ENCODE results near the gene GBP2.
A peak's percentile ranks its signal among the peaks of the same experiment; 100 is the strongest.

GBP2 gene

DNA sequence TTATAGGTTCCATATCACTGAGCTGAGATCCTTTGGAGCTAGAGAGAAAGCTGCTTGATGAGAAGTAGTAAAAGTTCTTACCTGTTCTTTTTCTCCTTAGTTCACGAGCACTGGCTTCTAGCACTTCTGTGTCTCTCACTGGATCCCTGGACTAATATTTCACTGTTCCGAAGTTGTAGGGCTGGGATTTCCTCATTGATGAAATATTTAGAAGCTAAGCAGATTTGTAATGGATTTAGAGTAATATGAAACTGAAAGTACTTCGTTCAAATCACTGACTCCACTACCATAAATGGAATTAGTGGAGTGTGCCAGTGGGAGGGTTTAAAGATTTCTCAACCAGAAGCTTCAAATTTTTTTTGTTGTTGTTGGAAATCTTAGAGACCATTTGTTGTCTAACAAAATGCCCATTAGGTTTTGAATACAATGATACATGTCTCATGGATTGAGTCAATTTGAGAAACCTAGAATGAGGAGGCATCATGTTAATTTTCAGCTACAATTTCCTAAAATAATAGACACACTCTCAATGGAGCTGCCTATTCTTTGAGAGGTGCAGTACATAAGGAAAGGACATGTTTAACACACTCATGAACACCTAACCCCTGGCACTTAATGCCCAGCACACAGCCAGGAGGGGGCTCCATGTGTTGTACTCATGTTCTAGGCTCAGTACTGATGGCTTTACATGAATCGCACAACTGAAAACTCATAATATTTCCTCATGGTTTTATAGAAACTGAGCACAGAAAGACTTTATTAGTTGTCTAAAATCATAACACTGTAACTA lies 60.6 kb downstream of the GBP2 start, which contains the start of gene GBP1:
Gene GBP1, minus strand, starts transcription at position 130 of the 790 bp plus-strand sequence. CDS start 1,974 bp downstream, outside the sequence.
- peak in 1 of 2 donors; percentile 12 for DNase-seq (ENCODE audit: low read depth in 2 of 2)

GRCh38 chr1:89064632-89065031 lies 61.3 kb downstream of the GBP2 start:
- DNase-seq (ENCODE audit: low read depth in 2 of 2), result no peak

GRCh38 chr1:89063094-89063493 lies 62.8 kb downstream of the GBP2 start:
- DNase-seq (ENCODE audit: low read depth in 2 of 2), result no peak

GRCh38 chr1:89060091-89060490 lies 65.8 kb downstream of the GBP2 start:
- DNase-seq (ENCODE audit: low read depth in 2 of 2), result no peak

Measured in activated CD8-positive, alpha-beta memory T cell treated with anti-CD3 and anti-CD28 coated beads for 4 hours (primary cell).